Endometrial microvascular endothelial cells (primary cell): ENCODE data around the gene CCT6A. TPM values are rescaled to one million over a fixed set of nuclear protein-coding genes. Genes with fewer than 3 reads are reported as not detected.
"Not testable (repeated sequence)": the region's sequence is repeated elsewhere in the genome, so short reads cannot be mapped to it uniquely, and the experiment has no call there.

Experiments used
- in situ Hi-C: cut with HindIII; loops from 2 replicates; pipeline ENCODE4 v1.10.0; 2017; ENCODE audit warnings: low sequenced_read_pairs, low pct_unique_long_range_greater_than_20kb; ENCODE audit errors: inconsistent ontology term
- total RNA-seq: library from RNA; depleted of rRNA; stranded (reverse); fragments of >200 nt; gene quantifications from one replicate; pipeline ENCODE4 v1.2.3, GENCODE V29; 2015; ENCODE audit errors: inconsistent ontology term

Gene CCT6A, protein sequence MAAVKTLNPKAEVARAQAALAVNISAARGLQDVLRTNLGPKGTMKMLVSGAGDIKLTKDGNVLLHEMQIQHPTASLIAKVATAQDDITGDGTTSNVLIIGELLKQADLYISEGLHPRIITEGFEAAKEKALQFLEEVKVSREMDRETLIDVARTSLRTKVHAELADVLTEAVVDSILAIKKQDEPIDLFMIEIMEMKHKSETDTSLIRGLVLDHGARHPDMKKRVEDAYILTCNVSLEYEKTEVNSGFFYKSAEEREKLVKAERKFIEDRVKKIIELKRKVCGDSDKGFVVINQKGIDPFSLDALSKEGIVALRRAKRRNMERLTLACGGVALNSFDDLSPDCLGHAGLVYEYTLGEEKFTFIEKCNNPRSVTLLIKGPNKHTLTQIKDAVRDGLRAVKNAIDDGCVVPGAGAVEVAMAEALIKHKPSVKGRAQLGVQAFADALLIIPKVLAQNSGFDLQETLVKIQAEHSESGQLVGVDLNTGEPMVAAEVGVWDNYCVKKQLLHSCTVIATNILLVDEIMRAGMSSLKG
- total RNA-seq, result 196 TPM

DNA sequence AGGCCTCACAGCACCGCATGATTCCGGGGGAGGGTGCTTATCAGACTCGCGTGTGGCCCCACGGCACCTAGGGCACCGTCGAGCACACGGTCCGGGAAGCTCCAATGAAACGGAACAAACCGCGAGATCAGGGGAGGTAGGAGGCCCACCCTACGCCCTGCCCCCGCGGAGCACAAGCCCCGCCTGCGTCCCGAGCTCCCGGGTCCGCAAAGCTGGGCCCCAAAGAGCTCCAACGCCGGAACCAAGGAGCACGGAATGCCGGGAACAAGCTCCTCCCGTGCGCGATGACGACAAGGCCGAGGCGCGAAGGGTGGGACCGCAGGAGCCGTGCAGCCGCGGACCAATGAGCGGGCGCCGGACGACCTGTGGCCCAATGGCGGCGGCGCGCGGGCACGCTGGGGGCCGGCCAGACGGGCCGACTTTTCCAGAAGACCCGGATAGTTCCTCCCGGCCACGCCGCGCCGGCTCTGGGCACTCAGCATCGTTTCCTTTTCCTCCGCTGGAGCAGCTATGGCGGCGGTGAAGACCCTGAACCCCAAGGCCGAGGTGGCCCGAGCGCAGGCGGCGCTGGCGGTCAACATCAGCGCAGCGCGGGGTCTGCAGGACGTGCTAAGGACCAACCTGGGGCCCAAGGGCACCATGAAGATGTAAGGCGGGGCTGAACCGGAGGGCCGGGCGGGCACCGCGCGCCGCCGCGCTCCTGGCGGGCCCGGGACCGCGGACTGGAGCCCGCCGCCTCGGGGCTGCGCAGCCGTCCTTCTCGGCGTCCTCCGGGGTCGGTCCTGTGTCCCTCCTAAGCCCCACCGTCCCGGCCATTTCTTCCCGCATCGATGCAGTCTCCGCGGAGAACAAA lies at the start of gene CCT6A, which contains the start of gene PSPH:
CCT6A (plus strand) TSS at position 427 of the 853 bp plus-strand sequence; CDS start at position 511, 84 bp downstream.
PSPH (minus strand) TSS at position 106 of the 853 bp plus-strand sequence. CDS start 30,232 bp downstream, outside the sequence.
- in situ Hi-C loops, result loop anchor here (25.0 kb wide), 1 partner anchor 414 kb away; no protein-coding TSS in a partner anchor

DNA sequence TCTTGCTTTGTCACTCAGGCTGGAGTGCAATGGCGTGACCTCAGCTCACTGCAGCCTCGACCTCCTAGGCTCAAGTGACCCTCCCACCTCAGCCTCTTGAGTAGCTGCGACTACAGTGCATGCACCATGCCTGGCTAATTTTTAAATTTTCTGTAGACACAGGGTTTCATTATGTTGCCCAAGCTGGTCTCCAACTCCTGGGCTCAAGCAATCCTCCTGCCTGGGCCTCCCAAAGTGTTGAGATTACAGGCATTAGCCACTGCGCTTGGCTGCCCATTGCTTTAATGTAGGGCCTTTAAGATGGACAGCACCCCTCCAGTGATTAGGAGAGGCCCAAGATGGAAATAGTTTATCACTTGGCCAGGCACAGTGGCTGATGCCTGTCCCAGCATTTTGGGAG lies 47.8 kb upstream of the CCT6A start:
- in situ Hi-C loops, result no loop called here

DNA sequence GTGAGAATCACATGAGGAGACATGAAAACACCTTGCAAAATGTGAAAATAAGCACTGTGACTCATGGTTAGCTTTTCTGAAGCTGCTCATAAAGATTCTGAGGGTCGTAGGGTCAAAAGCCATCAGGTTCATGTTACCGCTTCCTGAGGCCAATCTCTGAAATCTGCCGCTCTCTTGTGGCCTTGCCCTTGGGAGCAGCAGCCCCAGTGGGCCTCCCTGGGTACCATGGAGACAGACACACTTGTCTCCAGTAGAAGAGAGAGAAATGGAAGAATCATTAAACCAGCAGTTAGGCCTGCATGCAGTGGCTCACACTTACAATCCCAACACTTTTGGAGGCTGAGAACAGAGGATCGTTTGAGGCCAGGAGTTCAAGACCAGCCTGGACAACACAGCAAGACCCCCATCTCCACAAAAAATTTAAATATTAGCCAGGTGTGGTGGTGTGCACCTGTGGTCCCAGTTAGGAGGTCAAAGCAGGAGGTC lies 44.4 kb upstream of the CCT6A start:
- in situ Hi-C loops, result no loop called here

DNA sequence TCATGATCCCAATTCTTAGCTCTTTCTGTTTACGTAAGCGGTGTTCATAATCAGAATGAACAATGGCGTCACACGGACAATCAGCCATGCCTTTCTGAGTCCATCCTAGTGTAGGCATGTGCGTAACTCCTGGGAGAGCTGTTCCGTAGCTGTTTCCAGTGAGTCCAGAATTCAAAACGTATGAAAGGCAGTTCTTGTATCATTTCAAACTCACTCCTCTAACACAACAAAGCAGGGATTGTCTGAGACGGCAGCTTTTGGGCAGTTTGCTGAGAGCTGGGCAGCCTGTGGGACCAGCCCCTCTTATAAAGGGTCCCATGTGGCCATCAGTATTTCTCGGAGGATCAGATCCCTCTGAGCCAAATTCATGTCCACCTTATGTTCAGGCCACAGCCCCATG lies 43.7 kb upstream of the CCT6A start:
- in situ Hi-C loops, result no loop called here

DNA sequence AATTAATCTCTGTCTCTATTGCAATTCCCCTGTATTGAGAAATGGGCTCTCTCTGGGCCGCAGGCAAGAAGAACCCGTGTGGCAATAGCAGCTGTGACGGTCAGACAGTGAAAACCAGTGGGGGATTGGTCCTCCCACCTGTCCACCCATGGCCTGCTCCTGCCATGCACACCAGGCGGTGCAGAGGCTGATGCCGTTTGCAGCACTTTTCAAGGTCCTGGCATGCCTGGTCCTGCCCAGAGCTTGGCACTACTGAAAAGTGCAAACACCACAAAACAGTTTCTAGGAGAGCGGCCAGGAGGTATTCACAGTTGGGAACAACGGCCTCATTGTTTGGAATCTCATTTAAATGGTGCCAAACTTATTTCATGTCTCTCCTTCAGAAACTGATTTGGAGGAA lies 41.9 kb upstream of the CCT6A start:
- in situ Hi-C loops, result no loop called here

DNA sequence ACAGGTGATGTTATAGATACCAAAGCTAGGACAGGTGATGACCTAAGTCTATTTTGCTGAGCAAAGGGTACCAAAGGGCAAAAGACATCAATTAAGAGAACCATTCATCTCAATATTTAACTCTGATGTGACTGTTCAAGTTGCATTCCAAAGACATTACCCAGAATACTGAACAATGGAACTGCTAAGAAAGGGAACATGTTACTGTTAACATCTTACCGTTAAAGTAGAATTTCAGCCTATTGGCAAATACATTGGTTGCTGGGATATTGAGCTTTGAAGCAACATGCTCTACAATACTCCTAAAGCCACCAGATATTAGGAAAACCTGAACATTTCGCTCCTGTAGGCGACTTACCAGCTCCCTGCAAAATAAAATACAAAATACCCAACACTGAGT lies 34.5 kb upstream of the CCT6A start:
- in situ Hi-C loops, result not testable (repeated sequence)

DNA sequence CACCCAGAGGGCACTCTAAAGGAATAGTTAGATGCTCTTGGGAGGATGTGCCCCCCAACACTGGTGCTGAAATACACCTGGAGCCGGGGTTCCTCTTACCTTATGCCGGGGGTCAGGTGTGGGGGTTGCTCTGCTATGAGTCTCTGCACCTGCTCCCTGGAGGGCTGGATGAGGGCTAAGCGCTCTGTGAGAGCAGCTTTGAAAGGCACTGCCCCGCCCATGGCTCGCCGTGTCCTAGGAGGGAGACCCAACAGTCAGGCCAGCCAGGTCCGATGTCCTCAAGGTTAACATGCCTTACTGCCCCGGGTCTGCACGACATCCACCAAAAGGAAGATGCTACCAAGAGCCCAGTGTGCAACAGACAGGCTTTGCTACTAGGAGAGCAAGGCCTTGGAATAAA lies 32.1 kb upstream of the CCT6A start:
- in situ Hi-C loops, result no loop called here

DNA sequence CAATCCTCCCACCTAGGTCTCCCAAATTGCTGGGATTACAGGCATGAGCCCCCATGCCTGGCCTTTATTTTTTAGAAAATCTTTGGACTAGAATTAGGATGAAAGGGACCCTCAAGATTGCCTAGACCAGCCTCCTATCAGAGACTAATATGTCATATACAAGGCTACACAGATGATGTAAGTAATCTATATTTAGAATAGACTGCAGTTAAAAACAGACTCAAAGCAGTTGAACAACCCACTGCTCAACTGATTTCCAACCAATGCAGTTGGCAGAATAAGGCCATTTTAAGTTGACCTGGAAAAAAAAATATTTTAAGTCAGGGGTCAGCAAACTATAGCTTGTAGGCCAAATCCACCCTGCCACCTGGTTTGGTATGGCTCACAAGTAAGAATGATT lies 28.1 kb upstream of the CCT6A start:
- in situ Hi-C loops, result no loop called here

DNA sequence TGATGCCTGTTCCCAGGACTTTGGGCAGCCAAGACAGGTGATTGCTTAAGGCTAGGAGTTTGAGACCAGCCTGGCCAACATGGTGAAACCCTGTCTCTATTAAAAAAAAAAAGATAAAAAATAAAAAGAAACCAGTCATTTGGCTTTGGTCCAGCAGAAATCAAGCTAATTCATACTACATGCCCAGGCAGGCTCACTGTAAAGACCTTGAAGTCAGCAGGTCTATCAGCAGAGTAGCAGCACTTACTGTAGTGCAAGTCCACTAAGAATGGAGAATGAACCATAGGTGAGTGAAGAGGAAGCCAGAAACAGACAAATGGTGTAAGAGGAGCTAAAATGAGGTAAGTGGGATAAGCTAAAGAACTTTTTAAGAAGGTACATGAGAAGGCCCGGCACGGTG lies 25.0 kb upstream of the CCT6A start:
- in situ Hi-C loops, result no loop called here

DNA sequence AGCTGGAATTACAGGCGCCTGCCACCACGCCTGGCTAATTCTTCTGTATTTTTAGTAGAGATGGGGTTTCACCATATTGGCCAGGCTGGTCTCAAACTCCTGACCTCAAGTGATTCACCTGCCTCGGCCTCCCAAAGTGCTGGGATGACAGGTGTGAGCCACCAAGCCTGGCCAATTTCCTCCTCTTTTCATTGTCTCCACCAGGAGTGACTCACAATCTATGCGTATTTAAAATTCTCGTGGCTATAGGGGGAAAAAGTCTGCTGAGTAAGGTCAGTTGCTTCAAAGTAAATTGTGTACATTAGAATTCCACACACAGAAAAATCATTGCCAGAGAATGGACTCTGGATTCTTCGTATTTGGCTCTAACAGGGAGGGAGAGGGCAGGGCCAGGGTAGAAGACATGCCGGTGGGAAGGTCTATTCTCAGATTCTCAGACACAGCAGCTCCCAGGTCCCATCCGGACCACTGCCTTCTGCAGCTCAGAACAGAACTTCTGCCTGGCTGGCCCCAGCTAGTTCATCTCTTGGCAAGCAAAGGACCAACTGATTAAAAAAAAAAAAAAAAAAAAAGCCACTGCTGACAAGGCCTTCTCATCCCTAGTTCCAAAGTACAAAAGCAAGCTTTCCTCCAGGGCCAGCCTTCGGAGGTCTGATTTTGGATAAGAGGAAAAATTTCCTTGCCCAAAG lies 22.5 kb upstream of the CCT6A start:
- in situ Hi-C loops, result no loop called here

DNA sequence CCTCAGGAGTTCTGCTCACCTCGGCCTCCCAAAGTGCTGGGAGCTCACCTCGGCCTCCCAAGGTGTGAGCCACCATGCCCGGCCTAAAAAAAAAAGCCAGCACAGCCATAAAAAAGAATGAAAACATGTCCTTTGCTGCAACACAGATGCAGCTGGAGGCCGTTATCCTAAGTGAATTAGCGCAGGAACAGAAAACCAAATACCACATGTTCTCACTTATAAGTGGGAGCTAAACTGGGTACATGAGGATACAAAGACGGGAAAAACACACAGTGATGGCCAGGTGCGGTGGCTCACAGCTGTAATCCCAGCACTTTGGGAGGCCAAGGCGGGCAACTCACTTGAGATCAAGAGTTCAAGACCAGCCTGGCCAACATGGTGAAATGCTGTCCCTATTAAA lies 21.2 kb upstream of the CCT6A start:
- in situ Hi-C loops, result no loop called here

DNA sequence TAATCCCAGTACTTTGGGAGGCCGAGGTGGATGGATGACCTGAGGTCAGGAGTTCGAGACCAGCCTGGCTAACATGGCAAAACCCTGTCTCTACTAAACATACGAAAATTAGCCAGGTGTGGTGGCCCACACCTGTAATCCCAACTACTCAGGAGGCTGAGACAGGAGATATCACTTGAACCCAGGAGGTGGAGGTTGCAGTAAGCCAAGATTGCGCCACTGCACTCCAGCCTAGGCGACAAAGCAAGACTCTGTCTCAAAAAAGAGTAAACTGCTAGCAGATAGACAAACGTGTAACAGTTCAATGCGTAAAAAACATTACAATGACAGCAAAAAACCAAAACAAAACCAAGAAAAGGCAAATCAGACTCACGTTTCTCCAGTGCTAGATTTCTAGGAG lies 20.0 kb upstream of the CCT6A start:
- in situ Hi-C loops, result not testable (repeated sequence)

DNA sequence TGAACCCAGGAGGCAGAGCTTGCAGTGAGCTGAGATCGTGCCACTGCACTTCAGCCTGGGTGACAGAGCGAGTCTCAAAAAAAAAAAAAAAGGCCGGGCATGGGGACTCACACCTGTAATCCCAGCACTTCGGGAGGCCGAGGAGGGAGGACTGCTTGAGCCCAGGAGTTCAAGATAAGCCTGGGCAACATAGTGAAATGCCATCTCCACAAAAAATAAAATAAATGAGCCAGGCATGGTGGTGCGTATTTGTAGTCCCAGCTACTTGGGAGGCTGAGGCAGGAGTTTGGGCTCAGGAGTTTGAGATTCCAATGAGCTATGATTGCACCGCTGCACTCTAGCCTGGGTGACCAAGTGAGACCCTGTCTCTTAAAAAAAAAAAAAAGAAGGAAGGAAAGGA lies 19.0 kb upstream of the CCT6A start:
- in situ Hi-C loops, result not testable (repeated sequence)

DNA sequence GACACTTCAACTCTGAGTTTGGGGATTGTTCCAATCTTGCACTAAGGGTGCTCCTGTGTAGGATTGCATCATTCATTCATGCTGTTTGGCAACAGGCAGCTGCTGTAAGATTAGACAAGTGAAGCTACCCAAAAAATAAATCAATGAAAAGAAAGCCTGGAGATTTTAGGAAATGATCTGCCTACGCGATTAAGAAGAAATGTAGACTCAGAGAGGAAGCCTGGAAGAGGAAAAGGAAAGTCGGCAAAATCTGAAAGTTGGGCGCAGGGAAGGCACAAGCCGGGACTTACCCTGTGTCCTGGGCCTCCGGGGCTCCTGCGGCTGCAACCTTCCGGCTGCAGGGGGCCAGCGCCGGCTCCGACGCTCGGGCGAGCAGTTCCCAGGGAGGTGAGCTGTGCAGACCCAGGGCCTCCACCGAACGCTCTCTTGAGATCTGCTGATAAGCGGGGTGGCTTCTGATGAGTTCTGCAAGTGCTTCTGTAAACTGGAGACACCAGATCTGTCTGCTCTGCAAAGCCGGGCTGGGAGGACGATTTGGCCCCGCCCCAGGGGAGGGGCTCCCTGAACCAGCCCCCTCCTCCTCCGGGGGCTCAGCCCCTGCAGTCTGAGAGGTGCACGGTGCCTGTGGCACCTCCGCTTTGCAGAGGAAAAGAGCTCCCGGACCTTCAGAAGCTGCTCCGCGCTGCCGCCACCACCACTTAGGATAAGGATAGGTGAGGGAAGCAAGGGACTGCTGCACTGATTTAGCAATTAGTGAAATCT lies 17.7 kb upstream of the CCT6A start:
- in situ Hi-C loops, result no loop called here

DNA sequence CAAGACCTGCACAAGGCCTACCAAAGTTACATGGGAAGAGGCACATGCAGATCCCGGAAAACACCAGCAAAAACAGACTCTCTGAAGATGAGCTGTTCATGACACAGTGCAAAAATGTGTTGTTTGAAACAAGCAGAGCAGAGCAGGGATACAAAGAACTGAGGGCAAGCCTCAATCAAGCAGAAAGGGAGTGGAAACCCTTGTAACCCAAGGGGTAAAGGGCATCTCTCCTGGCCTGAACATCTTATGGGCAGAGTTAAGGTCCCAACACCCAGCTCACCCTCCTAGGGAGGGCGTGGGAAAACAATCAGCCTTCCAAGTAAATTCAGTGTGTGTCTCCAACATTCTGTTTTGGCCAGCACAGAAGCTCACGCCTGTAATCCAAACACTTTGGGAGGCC lies 10.8 kb upstream of the CCT6A start:
- in situ Hi-C loops, result no loop called here

DNA sequence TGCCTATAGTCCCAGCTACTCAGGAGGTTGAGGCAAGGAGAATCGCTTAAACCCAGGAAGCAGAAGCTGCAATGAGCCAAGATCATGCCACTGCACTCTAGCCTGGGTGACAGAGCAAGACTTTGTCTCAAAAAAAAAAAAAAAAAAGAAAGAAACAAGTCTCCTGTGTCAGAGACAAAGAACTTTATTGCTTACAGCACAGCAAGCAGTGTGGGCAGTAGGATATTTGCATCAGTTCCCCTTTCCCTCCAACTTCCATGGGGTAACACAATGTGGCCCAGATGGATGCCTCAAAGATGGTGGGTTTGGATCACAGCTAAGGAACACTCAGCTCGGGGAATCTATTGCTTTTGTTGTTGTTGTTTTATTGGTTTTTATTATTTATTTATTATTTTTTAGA lies 5.8 kb upstream of the CCT6A start:
- in situ Hi-C loops, result not testable (repeated sequence)

DNA sequence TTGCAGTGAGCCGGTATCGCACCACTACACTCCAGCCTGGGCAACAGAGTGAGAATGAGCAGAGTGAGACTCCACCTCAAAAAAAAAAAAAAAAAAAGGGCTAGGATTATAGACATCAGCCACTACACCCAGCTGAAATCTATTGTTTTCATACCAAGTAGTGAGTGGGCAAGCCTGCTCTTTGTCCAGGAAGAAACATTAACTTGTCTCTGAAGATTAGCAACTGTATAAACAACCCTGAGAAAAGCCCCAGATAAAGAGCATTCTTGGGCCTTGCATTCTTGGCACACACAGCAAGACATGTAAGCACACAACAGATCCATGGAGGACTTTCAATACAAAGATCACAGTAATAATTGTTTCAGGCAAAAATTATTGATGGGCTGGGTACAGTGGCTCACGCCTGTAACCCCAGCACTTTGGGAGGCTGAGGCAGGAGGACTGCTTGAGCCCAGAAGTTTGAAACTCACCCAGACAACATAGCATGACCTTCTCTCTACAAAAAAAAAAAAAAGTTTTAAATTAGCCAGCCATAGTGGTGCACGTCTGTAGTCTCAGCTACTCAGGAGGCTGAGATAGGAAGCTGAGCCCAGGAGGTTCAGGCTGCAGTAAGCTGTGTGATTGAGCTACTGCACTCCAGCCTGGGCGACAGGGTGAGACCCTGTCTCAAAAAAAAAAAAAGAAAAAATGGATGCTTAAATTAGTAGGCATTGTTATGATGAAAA lies 4.7 kb upstream of the CCT6A start:
- in situ Hi-C loops, result no loop called here
